HepG2 (cell line): ENCODE results near the gene WDR7. TPM values are rescaled to one million over a fixed set of nuclear protein-coding genes. Genes with fewer than 3 reads are reported as not detected.

Source experiments
- ATF4 ChIP-seq, 2 experiments: fragments of 450-650 bp in 1 of 2; sonication (generic) in 1 of 2; formaldehyde crosslinking; IDR thresholded peaks; 2 replicates each; pipeline versions ENCODE4 v1.5.0 to v1.8.0; 2020 to 2022; ENCODE audit warnings: mild to moderate bottlenecking in 1 of 2, missing genetic modification reagents in 1 of 2
- CBX2 ChIP-seq, 2 experiments: fragments of 200-600 bp in 1 of 2; sonication (generic); formaldehyde crosslinking in 1 of 2; IDR thresholded peaks; 2 replicates each; pipeline versions ENCODE4 v1.7.0 to v1.8.1; 2018 to 2022; ENCODE audit warnings: low read depth in 2 of 2, low read length in 1 of 2, mild to moderate bottlenecking in 1 of 2, missing genetic modification reagents in 1 of 2
- GZF1 ChIP-seq: sonication (generic); formaldehyde crosslinking; IDR thresholded peaks from 2 replicates; pipeline ENCODE4 v1.5.1; 2020; ENCODE audit warnings: mild to moderate bottlenecking, missing genetic modification reagents
- HNRNPL ChIP-seq: fragments of 200-400 bp; formaldehyde crosslinking; IDR thresholded peaks from 2 replicates; pipeline ENCODE4 v1.6.1; 2017; ENCODE audit warnings: mild to moderate bottlenecking, low read depth, low read length
- JUND ChIP-seq: sonication (generic); formaldehyde crosslinking; IDR thresholded peaks from 2 replicates; pipeline ENCODE4 v1.8.0; 2022; ENCODE audit warnings: mild to moderate bottlenecking, missing genetic modification reagents
- KIAA2018 ChIP-seq: sonication (generic); formaldehyde crosslinking; IDR thresholded peaks from 2 replicates; pipeline ENCODE4 v1.5.0; 2020; ENCODE audit warnings: mild to moderate bottlenecking, missing genetic modification reagents, borderline replicate concordance
- MAFF ChIP-seq: IDR thresholded peaks from 2 replicates; pipeline ENCODE4 v1.6.1; 2011; ENCODE audit warnings: low read depth, low read length, improper control_type of control experiment
- NFE2 ChIP-seq: sonication (generic); formaldehyde crosslinking; IDR thresholded peaks from 2 replicates; pipeline ENCODE4 v1.4.0; 2020; ENCODE audit warnings: missing genetic modification reagents
- SNAI1 ChIP-seq: sonication (generic); formaldehyde crosslinking; IDR thresholded peaks from 2 replicates; pipeline ENCODE4 v1.5.0; 2020; ENCODE audit warnings: mild to moderate bottlenecking, missing genetic modification reagents, borderline replicate concordance
- ZNF746 ChIP-seq: sonication (generic); formaldehyde crosslinking; IDR thresholded peaks from 2 replicates; pipeline ENCODE4 v1.8.0; 2022; ENCODE audit warnings: mild to moderate bottlenecking, missing genetic modification reagents
- polyA plus RNA-seq, 8 experiments: library from polyadenylated mRNA; depleted of rRNA in 3 of 8; stranded (reverse) in 7 of 8; unstranded in 1 of 8; fragments of >200 nt; fragmentation: Illumina TruSeq in 4 of 8; extraction: Trizol in 4 of 8; gene quantifications; 2 replicates each; pipeline versions ENCODE4 v1.2.1 to v1.2.3, GENCODE V29; 2011 to 2016; ENCODE audit warnings: low read depth in 4 of 8, missing spikeins in 1 of 8, mixed read lengths in 1 of 8; ENCODE audit not compliant: insufficient read depth in 1 of 8
- total RNA-seq, 5 experiments: library from RNA; depleted of rRNA; stranded (reverse); fragments of >200 nt; fragmentation: Illumina TruSeq; extraction: Trizol; gene quantifications; 2 replicates each; pipeline ENCODE4 v1.2.3, GENCODE V29; 2016; ENCODE audit warnings: low read depth in 1 of 5

Gene WDR7
- total and polyA plus RNA-seq, 2 of the 13 experiments (the other 11 are each of a cell fraction or from before 2014, with no cell fraction given): 2.0 to 7.8 TPM

GRCh38 chr18:56897122-56897521 lies 246.0 kb downstream of the WDR7 start (continued):
- TF ChIP-seq KIAA2018 (CRISPR knock-in tag) (no peak), HNRNPL (no peak), JUND (no peak), CBX2 (IDR thresholded peaks at IDR 0.05; ENCODE audit: low read depth, low read length) (no peak), CBX2 (CRISPR knock-in tag; IDR thresholded peaks at IDR 0.05; ENCODE audit: low read depth) (no peak), NFE2 (CRISPR knock-in tag) (no peak), SNAI1 (CRISPR knock-in tag) (no peak), MAFF (no peak), GZF1 (no peak), ZNF746 (CRISPR knock-in tag) (no peak), ATF4 (CRISPR knock-in tag; IDR thresholded peaks at IDR 0.05) (no peak)
- TF ChIP-seq, all 625 proteins: peak for 0
